B cell (primary cell): ENCODE data around the gene ICA1. TPM values are rescaled to one million over a fixed set of nuclear protein-coding genes. Genes with fewer than 3 reads are reported as not detected.

Experiments
- ATAC-seq: fragments of 200-7000 bp; cut with Tn5 transposase; one replicate; pipeline ENCODE4 v1.10.0; 2021; ENCODE audit warnings: low read depth, mild to moderate bottlenecking, moderate number of reproducible peaks, moderate library complexity
- CTCF ChIA-PET: fragments of 350-600 bp; sonication (Branson Sonifier 250); formaldehyde crosslinking; loops from one replicate; lab custom pipeline; 2021; ENCODE audit warnings: antibody characterized with exemption, inconsistent platforms; lab: Charles Lee
- POLR2A ChIA-PET: fragments of 350-600 bp; sonication (Branson Sonifier 250); formaldehyde crosslinking; loops from one replicate; lab custom pipeline; 2021; ENCODE audit warnings: antibody characterized with exemption; lab: Charles Lee
- DNase-seq: peaks from one replicate; pipeline ENCODE4 v3.0.0; 2013
- H2AFZ ChIP-seq: 2 replicates; pipeline ENCODE4 v1.6.1; 2012; ENCODE audit warnings: mild to moderate bottlenecking, low read depth, low read length; ENCODE audit not compliant: insufficient read depth, poor library complexity, severe bottlenecking
- H3K27ac ChIP-seq, 2 donors: 1 replicate in 1 of 2; 2 replicates in 1 of 2; pipeline ENCODE4 v1.5.1; 2012 to 2013; ENCODE audit warnings: low read length in 2 of 2, mild to moderate bottlenecking in 2 of 2, moderate library complexity in 1 of 2
- H3K27me3 ChIP-seq, 4 experiments: fragments of 200-600 bp in 1 of 4; sonication (generic) in 1 of 4; replicated peaks in 1 of 4; 1 replicate in 2 of 4; 2 replicates in 2 of 4; pipeline versions ENCODE4 v1.6.1 to v1.7.0; 2013 to 2016; ENCODE audit warnings: low read length in 3 of 4, mild to moderate bottlenecking in 2 of 4, mixed read lengths in 1 of 4, moderate library complexity in 1 of 4; ENCODE audit not compliant: insufficient read depth in 4 of 4, control insufficient read depth in 3 of 4; ENCODE audit errors: control extremely low read depth in 1 of 4
- H3K36me3 ChIP-seq, 2 experiments: replicated peaks in 1 of 2; 1 replicate in 1 of 2; 2 replicates in 1 of 2; pipeline versions ENCODE4 v1.6.1 to v1.7.1; 2013; ENCODE audit warnings: low read length in 1 of 2; ENCODE audit not compliant: insufficient read depth in 2 of 2, control insufficient read depth in 1 of 2; ENCODE audit errors: control extremely low read depth in 1 of 2, extremely low read depth in 1 of 2
- H3K4me1 ChIP-seq, 2 donors: fragments of 200-600 bp in 1 of 2; sonication (generic) in 1 of 2; 1 replicate in 1 of 2; 2 replicates in 1 of 2; pipeline versions ENCODE4 v1.5.1 to v1.6.1; 2013 to 2017; ENCODE audit warnings: low read length in 2 of 2; ENCODE audit not compliant: control insufficient read depth in 2 of 2, insufficient read depth in 2 of 2
- H3K4me2 ChIP-seq: replicated peaks from 2 replicates; pipeline ENCODE3; 2012; ENCODE audit warnings: mild to moderate bottlenecking, low read depth, low read length; ENCODE audit not compliant: poor library complexity, severe bottlenecking
- H3K4me3 ChIP-seq, 5 experiments: fragments of 200-600 bp in 1 of 5; sonication (generic) in 1 of 5; 1 replicate in 3 of 5; 2 replicates in 2 of 5; pipeline versions ENCODE4 v1.5.1 to v1.7.0; 2011 to 2016; ENCODE audit warnings: low read length in 4 of 5, mild to moderate bottlenecking in 4 of 5, low read depth in 2 of 5, control low read depth in 1 of 5, moderate library complexity in 1 of 5; ENCODE audit not compliant: insufficient read depth in 1 of 5; ENCODE audit errors: control extremely low read depth in 1 of 5, extremely low read depth in 1 of 5
- H3K79me2 ChIP-seq: fragments of 200-600 bp; sonication (generic); one replicate; pipeline ENCODE4 v1.6.0; 2016; ENCODE audit warnings: low read length; ENCODE audit not compliant: control insufficient read depth, insufficient read depth
- H3K9ac ChIP-seq: fragments of 200-600 bp; sonication (generic); 2 replicates; pipeline ENCODE4 v1.6.1; 2017; ENCODE audit warnings: mild to moderate bottlenecking, low read length, moderate library complexity
- H3K9me3 ChIP-seq, 3 donors: one replicate each; pipeline versions ENCODE4 v1.6.1 to v1.7.1; 2013; ENCODE audit warnings: low read length in 2 of 3; ENCODE audit not compliant: control insufficient read depth in 2 of 3, insufficient read depth in 1 of 3; ENCODE audit errors: control extremely low read depth in 1 of 3
- H4K20me1 ChIP-seq: 2 replicates; pipeline ENCODE4 v1.6.0; 2012; ENCODE audit warnings: mild to moderate bottlenecking, low read length; ENCODE audit not compliant: insufficient read depth, control insufficient read depth, poor library complexity, severe bottlenecking
- H3K27ac Mint-ChIP-seq: one replicate; pipeline ENCODE4 v1.8.0; 2021; ENCODE audit warnings: mixed read lengths
- H3K27me3 Mint-ChIP-seq: one replicate; pipeline ENCODE4 v1.8.0; 2021; ENCODE audit warnings: mixed read lengths
- H3K4me1 Mint-ChIP-seq: one replicate; pipeline ENCODE4 v1.8.0; 2021; ENCODE audit warnings: mixed read lengths
- H3K4me3 Mint-ChIP-seq: one replicate; pipeline ENCODE4 v1.8.0; 2021; ENCODE audit warnings: mixed read lengths
- H3K9me3 Mint-ChIP-seq: one replicate; pipeline ENCODE4 v1.8.0; 2022; ENCODE audit warnings: mixed read lengths; ENCODE audit not compliant: insufficient read depth
- CTCF ChIP-seq: fragments of 200-600 bp; IDR thresholded peaks from one replicate; pipeline ENCODE4 v1.8.0; 2022; ENCODE audit warnings: antibody characterized with exemption, mild to moderate bottlenecking
- EZH2 ChIP-seq: IDR thresholded peaks from 2 replicates; pipeline ENCODE4 v1.6.1; 2012; ENCODE audit warnings: borderline replicate concordance, low read depth, mild to moderate bottlenecking, moderate library complexity, low read length; ENCODE audit not compliant: insufficient read depth, poor library complexity, severe bottlenecking
- WGBS: methylation state at CpG from one replicate; pipeline ENCODE4 v1.1.5; 2013; ENCODE audit warnings: missing lambda C conversion rate; ENCODE audit not compliant: insufficient coverage; 5-methylcytosine and 5-hydroxymethylcytosine counted together
- intact Hi-C: fragments of 100-400 bp; cut with micrococcal nuclease; formaldehyde crosslinking; loops from one replicate; pipeline ENCODE4 v1.10.0; 2022
- polyA plus RNA-seq: library from polyadenylated mRNA; depleted of rRNA; stranded (reverse); fragments of >200 nt; gene quantifications from 2 replicates; pipeline ENCODE4 v1.2.3, GENCODE V29; 2012
- total RNA-seq, 2 donors: library from RNA; stranded (reverse); fragments of 120-200 nt in 1 of 2; gene quantifications; 1 replicate in 1 of 2; 2 replicates in 1 of 2; pipeline versions ENCODE4 v1.2.3 to v1.2.4, GENCODE V29; 2013 to 2022

The ICA1 gene
- total and polyA plus RNA-seq, 2 donors (not counting 1 experiment from before 2014, with no cell fraction given), result 0.03 TPM; not detected in 1

- Histone ChIP-seq H2AFZ (peak overlapping the region; percentile 23), H3K27me3 (no peaks in the 10 kb centered on the region), H3K4me1 (peaks cover 22% of the 10 kb centered on the region in 2 donors), H4K20me1 (no peaks in the 10 kb centered on the region), H3K9ac (peak overlapping the region; percentile 19), H3K27ac (peak overlapping the region in 1 of 2 donors; percentile 50), H3K4me3 (peak overlapping the region in 1 of 5 experiments; percentile 2), H3K36me3 (no peaks in the 10 kb centered on the region), H3K4me2 (peak overlapping the region; percentile 51), H3K79me2 (no peaks in the 10 kb centered on the region), H3K9me3 (no peaks in the 10 kb centered on the region)
- TF ChIP-seq EZH2 (no peak), CTCF (no peak)
- ChIA-PET POLR2A (no interaction called here), CTCF (no interaction called here)
- peaks cover 30% of the 10 kb centered on the region for H3K4me1 Mint-ChIP-seq
- peak overlapping the region; percentile 50 for H3K27ac Mint-ChIP-seq
- H3K27me3 Mint-ChIP-seq, result no peaks in the 10 kb centered on the region
- DNase-seq (peak; percentile 35), ATAC-seq (peak; percentile 53)
- H3K9me3 Mint-ChIP-seq, result no peaks in the 10 kb centered on the region
- intact Hi-C loops, result no loop called here
- peak overlapping the region; percentile 74 for H3K4me3 Mint-ChIP-seq
- WGBS, result no CpG with 5 or more reads among the region's 4 CpGs
Measured at GRCh38 chr7:8149222-8149621, 112.7 kb downstream of the ICA1 start.

GRCh38 chr7:8147760-8148463 lies 114.1 kb downstream of the ICA1 start:
- Mint-ChIP-seq H3K27me3 (no peaks in the 10 kb centered on the region), H3K27ac (no peak overlapping the region), H3K4me3 (no peak overlapping the region), H3K4me1 (peaks cover 34% of the 10 kb centered on the region), H3K9me3 (no peaks in the 10 kb centered on the region)
- ChIA-PET CTCF (no interaction called here), POLR2A (interaction anchor here (0.8 kb wide), 1 partner anchor 84 kb away, joined by 5 read pairs; no protein-coding TSS in a partner anchor)
- no peak overlapping the region for H3K4me2 ChIP-seq
- H3K79me2 ChIP-seq, result no peaks in the 10 kb centered on the region
- no peaks in the 10 kb centered on the region for H3K9me3 ChIP-seq
- 97% methylated on average over 4 of the region's 11 CpGs for WGBS
- no peaks in the 10 kb centered on the region for H4K20me1 ChIP-seq
- peaks cover 22 to 26% of the 10 kb centered on the region in 2 donors for H3K4me1 ChIP-seq
- H3K27ac ChIP-seq, result no peak overlapping the region
- TF ChIP-seq EZH2, result no peak
- TF ChIP-seq CTCF, result no peak
- ATAC-seq (no peak), DNase-seq (no peak)
- no peak overlapping the region for H3K9ac ChIP-seq
- no peak overlapping the region for H2AFZ ChIP-seq
- H3K27me3 ChIP-seq, result no peaks in the 10 kb centered on the region
- no peak overlapping the region for H3K4me3 ChIP-seq
- intact Hi-C loops, result no loop called here
- no peaks in the 10 kb centered on the region for H3K36me3 ChIP-seq
